Keratinocyte (primary cell): Measurements from ENCODE around the gene GNB1. TPM values are rescaled to one million over a fixed set of nuclear protein-coding genes. Genes with fewer than 3 reads are reported as not detected.

Experiments
- DNase-seq: peaks from one replicate; pipeline ENCODE4 v3.0.0-alpha.2; 2011; ENCODE audit warnings: low read depth, missing footprints, low spot score
- FAIRE-seq: peaks from 2 replicates; lab custom pipeline; 2011; peaks lifted over from hg19 to GRCh38; lab: Jason Lieb, UNC
- H2AFZ ChIP-seq: 2 replicates; pipeline ENCODE4 v1.6.0; 2012; ENCODE audit warnings: low read length, control low read depth, inconsistent platforms; ENCODE audit not compliant: control insufficient read depth
- H3K27ac ChIP-seq: 2 replicates; pipeline ENCODE4 v1.5.1; 2011; ENCODE audit warnings: low read length; ENCODE audit not compliant: control insufficient read depth, insufficient read depth
- H3K27me3 ChIP-seq: 3 replicates; pipeline ENCODE4 v1.6.0; 2011; ENCODE audit warnings: low read length; ENCODE audit not compliant: control insufficient read depth, insufficient read depth; ENCODE audit errors: extremely low read depth
- H3K36me3 ChIP-seq, 2 experiments: 2 replicates in 1 of 2; 3 replicates in 1 of 2; pipeline ENCODE4 v1.5.1; 2011; ENCODE audit warnings: low read length in 2 of 2, mild to moderate bottlenecking in 1 of 2; ENCODE audit not compliant: control insufficient read depth in 2 of 2, insufficient read depth in 2 of 2; ENCODE audit errors: extremely low read depth in 1 of 2
- H3K4me1 ChIP-seq: 3 replicates; pipeline ENCODE4 v1.5.1; 2011; ENCODE audit warnings: low read length; ENCODE audit not compliant: control insufficient read depth, insufficient read depth; ENCODE audit errors: extremely low read depth
- H3K4me2 ChIP-seq: 3 replicates; pipeline ENCODE4 v1.6.0; 2011; ENCODE audit warnings: low read depth, low read length; ENCODE audit not compliant: control insufficient read depth, insufficient read depth; ENCODE audit errors: extremely low read depth
- H3K4me3 ChIP-seq, 3 experiments: fragments of 200-600 bp in 1 of 3; sonication (generic) in 1 of 3; 2 replicates in 2 of 3; 3 replicates in 1 of 3; pipeline ENCODE4 v1.5.1; 2011 to 2016; ENCODE audit warnings: low read length in 3 of 3, mild to moderate bottlenecking in 3 of 3, control low read depth in 2 of 3, inconsistent platforms in 1 of 3, low read depth in 1 of 3, mixed read lengths in 1 of 3, mixed run types in 1 of 3, moderate library complexity in 1 of 3; ENCODE audit not compliant: control insufficient read depth in 2 of 3, insufficient read depth in 2 of 3; ENCODE audit errors: extremely low read depth in 1 of 3
- H3K79me2 ChIP-seq: 2 replicates; pipeline ENCODE4 v1.6.0; 2012; ENCODE audit warnings: low read length; ENCODE audit not compliant: control insufficient read depth, insufficient read depth
- H3K9ac ChIP-seq: 3 replicates; pipeline ENCODE4 v1.6.0; 2011; ENCODE audit warnings: low read length; ENCODE audit not compliant: control insufficient read depth, insufficient read depth; ENCODE audit errors: extremely low read depth
- H3K9me1 ChIP-seq: 3 replicates; pipeline ENCODE4 v1.6.0; 2011; ENCODE audit warnings: low read length; ENCODE audit not compliant: control insufficient read depth, insufficient read depth; ENCODE audit errors: extremely low read depth
- H3K9me3 ChIP-seq: 2 replicates; pipeline ENCODE4 v1.5.1; 2012; ENCODE audit warnings: low read depth, low read length; ENCODE audit not compliant: control insufficient read depth
- H4K20me1 ChIP-seq: 3 replicates; pipeline ENCODE4 v1.6.0; 2011; ENCODE audit warnings: low read length; ENCODE audit not compliant: control insufficient read depth, insufficient read depth; ENCODE audit errors: extremely low read depth
- EZH2 ChIP-seq: IDR thresholded peaks from one replicate; pipeline ENCODE4 v1.6.1; 2012; ENCODE audit warnings: inconsistent platforms, mild to moderate bottlenecking, low read length, moderate library complexity
- dilution Hi-C: fragments of 300-500 bp; cut with MboI; formaldehyde crosslinking; loops from one replicate; pipeline ENCODE4 v1.7.0; 2020; ENCODE audit warnings: low sequenced_read_pairs; ENCODE audit not compliant: extremely low pct_ligation_motif_present
- polyA plus RNA-seq, 5 experiments: library from polyadenylated mRNA; depleted of rRNA in 3 of 5; stranded (reverse) in 3 of 5; stranded (forward) in 1 of 5; unstranded in 1 of 5; fragments of >200 nt; gene quantifications; 1 replicate in 1 of 5; 2 replicates in 3 of 5; 3 replicates in 1 of 5; pipeline versions ENCODE4 v1.2.1 to v1.2.3, GENCODE V29; 2011 to 2012; ENCODE audit warnings: missing spikeins in 2 of 5, low read depth in 1 of 5, low replicate concordance in 1 of 5
- TF ChIP-seq, protein P1 (sequence below), 3 experiments: IDR thresholded peaks in 1 of 3; conservative IDR thresholded peaks in 1 of 3; optimal IDR thresholded peaks in 1 of 3; 2 replicates in 2 of 3; 3 replicates in 1 of 3; pipeline versions ENCODE3 to v1.5.1; 2011; ENCODE audit warnings: low read length in 3 of 3, mild to moderate bottlenecking in 3 of 3, moderate library complexity in 2 of 3, control low read depth in 1 of 3, inconsistent platforms in 1 of 3; ENCODE audit not compliant: insufficient read depth in 2 of 3; ENCODE audit errors: extremely low read depth in 1 of 3

The GNB1 gene
- polyA plus RNA-seq, 1 donor (not counting 4 experiments of a cell fraction or from before 2014, with no cell fraction given), result 364 TPM

DNA sequence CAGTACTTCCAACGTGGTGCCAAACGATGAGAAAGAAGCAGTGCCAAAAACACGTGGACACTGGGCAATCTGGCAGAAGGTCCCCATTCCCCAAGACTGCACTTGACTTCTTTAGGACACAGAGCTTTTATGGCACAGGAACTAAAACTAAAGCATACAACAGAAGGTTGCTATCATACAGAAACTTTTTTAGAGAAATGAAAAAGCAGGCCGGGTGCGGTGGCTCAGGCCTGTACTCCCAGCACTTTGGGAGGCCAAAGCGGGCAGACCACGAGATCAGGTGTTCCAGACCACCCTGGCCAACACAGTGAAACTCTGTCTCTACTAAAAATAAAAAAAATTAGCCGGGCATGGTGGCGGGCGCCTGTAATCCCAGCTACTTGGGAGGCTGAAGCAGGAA is 43.0 kb downstream of the GNB1 start:
- no peak overlapping the region for H3K4me2 ChIP-seq
- FAIRE-seq (no peak), DNase-seq (no peak)
- no peak overlapping the region for H3K27ac ChIP-seq
- H3K9me1 ChIP-seq, result no peaks in the 10 kb centered on the region
- H3K9ac ChIP-seq, result no peak overlapping the region
- dilution Hi-C loops, result no loop called here
- no peak for TF ChIP-seq EZH2
- TF ChIP-seq, protein P1, sequence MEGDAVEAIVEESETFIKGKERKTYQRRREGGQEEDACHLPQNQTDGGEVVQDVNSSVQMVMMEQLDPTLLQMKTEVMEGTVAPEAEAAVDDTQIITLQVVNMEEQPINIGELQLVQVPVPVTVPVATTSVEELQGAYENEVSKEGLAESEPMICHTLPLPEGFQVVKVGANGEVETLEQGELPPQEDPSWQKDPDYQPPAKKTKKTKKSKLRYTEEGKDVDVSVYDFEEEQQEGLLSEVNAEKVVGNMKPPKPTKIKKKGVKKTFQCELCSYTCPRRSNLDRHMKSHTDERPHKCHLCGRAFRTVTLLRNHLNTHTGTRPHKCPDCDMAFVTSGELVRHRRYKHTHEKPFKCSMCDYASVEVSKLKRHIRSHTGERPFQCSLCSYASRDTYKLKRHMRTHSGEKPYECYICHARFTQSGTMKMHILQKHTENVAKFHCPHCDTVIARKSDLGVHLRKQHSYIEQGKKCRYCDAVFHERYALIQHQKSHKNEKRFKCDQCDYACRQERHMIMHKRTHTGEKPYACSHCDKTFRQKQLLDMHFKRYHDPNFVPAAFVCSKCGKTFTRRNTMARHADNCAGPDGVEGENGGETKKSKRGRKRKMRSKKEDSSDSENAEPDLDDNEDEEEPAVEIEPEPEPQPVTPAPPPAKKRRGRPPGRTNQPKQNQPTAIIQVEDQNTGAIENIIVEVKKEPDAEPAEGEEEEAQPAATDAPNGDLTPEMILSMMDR (optimal IDR thresholded peaks at IDR 0.05 in 1 of 3, IDR thresholded peaks at IDR 0.05 in 1 of 3, conservative IDR thresholded peaks at IDR 0.05 in 1 of 3; ENCODE audit: extremely low read depth in 1 of 3, insufficient read depth in 2 of 3, low read length in 3 of 3), result no peak
- H3K4me1 ChIP-seq, result no peaks in the 10 kb centered on the region
- no peaks in the 10 kb centered on the region for H3K9me3 ChIP-seq
- H3K79me2 ChIP-seq, result peaks cover 98% of the 10 kb centered on the region
- H2AFZ ChIP-seq, result no peak overlapping the region
- H4K20me1 ChIP-seq, result peaks cover 42% of the 10 kb centered on the region
- no peak overlapping the region for H3K4me3 ChIP-seq
- H3K27me3 ChIP-seq, result no peaks in the 10 kb centered on the region
- H3K36me3 ChIP-seq, result peaks cover 8 to 16% of the 10 kb centered on the region in 2 experiments

DNA sequence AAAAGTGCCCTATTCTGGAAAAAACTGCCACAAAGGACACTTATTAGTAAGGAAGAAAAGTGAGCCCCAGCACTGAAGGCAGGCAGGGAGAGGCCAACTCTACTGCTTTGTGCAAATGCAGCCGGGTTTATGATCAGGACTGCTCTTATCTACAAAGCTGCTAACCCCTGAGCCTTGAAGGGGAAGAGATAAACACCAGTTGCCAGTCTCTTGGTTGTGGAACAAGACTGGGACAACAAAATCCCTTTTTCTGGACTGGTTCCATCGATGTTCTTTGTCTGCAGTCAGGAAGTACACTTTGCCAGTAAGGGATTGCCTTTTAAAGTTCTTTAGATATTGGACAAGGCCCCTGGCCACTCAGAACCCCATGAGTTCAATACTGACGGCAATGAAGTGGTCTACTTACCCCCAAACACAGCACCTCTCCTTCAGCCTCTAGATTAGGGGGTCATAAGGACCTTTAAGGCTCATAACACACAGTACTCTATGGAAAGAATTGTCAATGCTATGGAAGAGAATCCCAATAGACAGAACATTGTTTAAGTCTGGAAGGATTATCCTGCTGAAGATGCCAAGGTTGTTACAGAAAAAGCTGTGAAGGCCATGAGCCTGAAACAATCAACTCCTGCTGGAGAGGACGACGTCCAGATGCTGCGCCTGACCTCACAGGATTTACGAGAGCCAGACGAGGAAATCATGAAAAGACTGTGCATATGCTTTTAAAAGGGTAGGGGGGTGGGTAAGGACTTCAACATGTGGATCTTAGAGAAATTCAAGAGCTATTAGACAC is 43.6 kb downstream of the GNB1 start:
- dilution Hi-C loops, result no loop called here
- Histone ChIP-seq H3K27ac (no peak overlapping the region), H3K4me2 (no peak overlapping the region), H3K4me3 (no peak overlapping the region), H4K20me1 (peaks cover 42% of the 10 kb centered on the region), H3K36me3 (peaks cover 7 to 13% of the 10 kb centered on the region in 2 experiments), H3K79me2 (peaks cover 98% of the 10 kb centered on the region), H3K4me1 (peaks cover 6% of the 10 kb centered on the region), H3K9me1 (no peaks in the 10 kb centered on the region), H3K27me3 (no peaks in the 10 kb centered on the region), H3K9ac (no peak overlapping the region), H2AFZ (no peak overlapping the region), H3K9me3 (no peaks in the 10 kb centered on the region)
- DNase-seq, result no peak
- FAIRE-seq, result no peak
- no peak for TF ChIP-seq EZH2
- TF ChIP-seq, protein P1 (optimal IDR thresholded peaks at IDR 0.05 in 1 of 3, IDR thresholded peaks at IDR 0.05 in 1 of 3, conservative IDR thresholded peaks at IDR 0.05 in 1 of 3; ENCODE audit: extremely low read depth in 1 of 3, insufficient read depth in 2 of 3, low read length in 3 of 3), result no peak
